T-helper 2 cell treated with Interferon-gamma antibody and Interleukin-4, amounts not matched to agents 5 μg/mL and 100 μg/mL, for 36 hours (primary cell): ENCODE results near the gene CCER1.

Experiments
- DNase-seq: peaks from one replicate; pipeline ENCODE4 v3.0.0; 2021; ENCODE audit warnings: low spot score
- H3K27ac Mint-ChIP-seq: one replicate; pipeline ENCODE4 v1.8.0; 2021; ENCODE audit warnings: mild to moderate bottlenecking, mixed read lengths
- H3K27me3 Mint-ChIP-seq: one replicate; pipeline ENCODE4 v1.8.0; 2021; ENCODE audit warnings: low read depth, mixed read lengths
- H3K36me3 Mint-ChIP-seq: one replicate; pipeline ENCODE4 v1.8.0; 2021; ENCODE audit warnings: low read depth, mixed read lengths
- H3K4me1 Mint-ChIP-seq: one replicate; pipeline ENCODE4 v1.8.0; 2021; ENCODE audit warnings: low read depth, mixed read lengths
- H3K4me3 Mint-ChIP-seq: one replicate; pipeline ENCODE4 v1.8.0; 2022; ENCODE audit warnings: mild to moderate bottlenecking, moderate library complexity, mixed read lengths
- H3K9me3 Mint-ChIP-seq: one replicate; pipeline ENCODE4 v1.8.0; 2021; ENCODE audit warnings: mixed read lengths

CCER1 gene

GRCh38 chr12:90958347-90958746, 3.4 kb upstream of the CCER1 start:
- Mint-ChIP-seq H3K27me3 (peaks cover 3% of the 10 kb centered on the region), H3K9me3 (no peaks in the 10 kb centered on the region), H3K27ac (no peak overlapping the region), H3K4me3 (no peak overlapping the region), H3K36me3 (no peaks in the 10 kb centered on the region), H3K4me1 (no peaks in the 10 kb centered on the region)
- DNase-seq: no peak

GRCh38 chr12:90954428-90954827, 548 bp downstream of the CCER1 start:
- H3K27ac Mint-ChIP-seq: no peak overlapping the region

GRCh38 chr12:90953956-90954421, 987 bp downstream of the CCER1 start:
- Mint-ChIP-seq H3K27me3 (peaks cover 3% of the 10 kb centered on the region), H3K9me3 (no peaks in the 10 kb centered on the region), H3K4me3 (no peak overlapping the region), H3K4me1 (no peaks in the 10 kb centered on the region), H3K27ac (no peak overlapping the region), H3K36me3 (no peaks in the 10 kb centered on the region)
- DNase-seq: no peak

More at GRCh38 chr12:90954428-90954827, 548 bp downstream of the CCER1 start:
- Mint-ChIP-seq H3K9me3 (no peaks in the 10 kb centered on the region), H3K4me1 (no peaks in the 10 kb centered on the region), H3K4me3 (no peak overlapping the region), H3K36me3 (no peaks in the 10 kb centered on the region), H3K27me3 (peaks cover 3% of the 10 kb centered on the region)
- DNase-seq: no peak

GRCh38 chr12:90951432-90952105, 3.4 kb downstream of the CCER1 start:
- Mint-ChIP-seq H3K27me3 (peaks cover 3% of the 10 kb centered on the region), H3K27ac (no peak overlapping the region), H3K9me3 (no peaks in the 10 kb centered on the region), H3K4me1 (no peaks in the 10 kb centered on the region), H3K4me3 (no peak overlapping the region), H3K36me3 (no peaks in the 10 kb centered on the region)
- DNase-seq: no peak

GRCh38 chr12:90947869-90948268, 7.1 kb downstream of the CCER1 start:
- Mint-ChIP-seq H3K36me3 (no peaks in the 10 kb centered on the region), H3K9me3 (no peaks in the 10 kb centered on the region), H3K27ac (no peak overlapping the region), H3K4me1 (no peaks in the 10 kb centered on the region), H3K27me3 (no peaks in the 10 kb centered on the region), H3K4me3 (no peak overlapping the region)
- no peak for DNase-seq

- no peaks in the 10 kb centered on the region for H3K9me3 Mint-ChIP-seq
- H3K4me3 Mint-ChIP-seq: no peak overlapping the region
- no peaks in the 10 kb centered on the region for H3K36me3 Mint-ChIP-seq
- no peak overlapping the region for H3K27ac Mint-ChIP-seq
- no peak for DNase-seq
- H3K27me3 Mint-ChIP-seq: no peaks in the 10 kb centered on the region
- peaks cover 2% of the 10 kb centered on the region for H3K4me1 Mint-ChIP-seq
Observed at GRCh38 chr12:90945070-90945649, 9.8 kb downstream of the CCER1 start.

- no peak overlapping the region for H3K4me3 Mint-ChIP-seq
- peaks cover under 1% of the 10 kb centered on the region for H3K36me3 Mint-ChIP-seq
- H3K9me3 Mint-ChIP-seq: no peaks in the 10 kb centered on the region
- peaks cover 2% of the 10 kb centered on the region for H3K4me1 Mint-ChIP-seq
- DNase-seq: no peak
- no peak overlapping the region for H3K27ac Mint-ChIP-seq
- no peaks in the 10 kb centered on the region for H3K27me3 Mint-ChIP-seq
Observed at GRCh38 chr12:90943255-90943654, 11.7 kb downstream of the CCER1 start.

- Mint-ChIP-seq H3K4me1 (peaks cover 17% of the 10 kb centered on the region), H3K9me3 (no peaks in the 10 kb centered on the region), H3K27ac (no peak overlapping the region), H3K4me3 (no peak overlapping the region), H3K36me3 (peaks cover 1% of the 10 kb centered on the region), H3K27me3 (no peaks in the 10 kb centered on the region)
- DNase-seq: no peak
Observed at GRCh38 chr12:90940872-90941499, 14.0 kb downstream of the CCER1 start.

GRCh38 chr12:90939382-90939781, 15.6 kb downstream of the CCER1 start:
- H3K4me1 Mint-ChIP-seq: peaks cover 24% of the 10 kb centered on the region
- no peak overlapping the region for H3K27ac Mint-ChIP-seq
- peaks cover 2% of the 10 kb centered on the region for H3K27me3 Mint-ChIP-seq
- no peak overlapping the region for H3K4me3 Mint-ChIP-seq
- no peaks in the 10 kb centered on the region for H3K9me3 Mint-ChIP-seq
- no peak for DNase-seq
- H3K36me3 Mint-ChIP-seq: peaks cover 1% of the 10 kb centered on the region

- H3K36me3 Mint-ChIP-seq: peaks cover 1% of the 10 kb centered on the region
- H3K9me3 Mint-ChIP-seq: no peaks in the 10 kb centered on the region
- DNase-seq: no peak
- peaks cover 7% of the 10 kb centered on the region for H3K27me3 Mint-ChIP-seq
- no peak overlapping the region for H3K27ac Mint-ChIP-seq
- H3K4me1 Mint-ChIP-seq: peaks cover 24% of the 10 kb centered on the region
- no peak overlapping the region for H3K4me3 Mint-ChIP-seq
Observed at GRCh38 chr12:90938451-90938850, 16.5 kb downstream of the CCER1 start.

GRCh38 chr12:90937651-90938050, 17.3 kb downstream of the CCER1 start:
- Mint-ChIP-seq H3K4me3 (peak overlapping the region; percentile 12), H3K36me3 (peaks cover 1% of the 10 kb centered on the region)

GRCh38 chr12:90936230-90937005, 18.6 kb downstream of the CCER1 start:
- H3K4me1 Mint-ChIP-seq: peaks cover 24% of the 10 kb centered on the region
- H3K27me3 Mint-ChIP-seq: peaks cover 7% of the 10 kb centered on the region
- H3K36me3 Mint-ChIP-seq: peaks cover 1% of the 10 kb centered on the region
- H3K27ac Mint-ChIP-seq: no peak overlapping the region
- DNase-seq: no peak
- no peaks in the 10 kb centered on the region for H3K9me3 Mint-ChIP-seq
- no peak overlapping the region for H3K4me3 Mint-ChIP-seq

More at GRCh38 chr12:90937651-90938050, 17.3 kb downstream of the CCER1 start:
- DNase-seq: no peak
- no peaks in the 10 kb centered on the region for H3K9me3 Mint-ChIP-seq
- H3K27ac Mint-ChIP-seq: no peak overlapping the region
- H3K4me1 Mint-ChIP-seq: peaks cover 24% of the 10 kb centered on the region
- peaks cover 7% of the 10 kb centered on the region for H3K27me3 Mint-ChIP-seq

GRCh38 chr12:90925562-90925961, 29.4 kb downstream of the CCER1 start:
- H3K9me3 Mint-ChIP-seq: peaks cover 12% of the 10 kb centered on the region
- no peaks in the 10 kb centered on the region for H3K36me3 Mint-ChIP-seq
- DNase-seq: no peak
- no peak overlapping the region for H3K4me3 Mint-ChIP-seq
- H3K4me1 Mint-ChIP-seq: no peaks in the 10 kb centered on the region
- H3K27me3 Mint-ChIP-seq: peaks cover 4% of the 10 kb centered on the region
- no peak overlapping the region for H3K27ac Mint-ChIP-seq

- no peaks in the 10 kb centered on the region for H3K4me1 Mint-ChIP-seq
- no peak overlapping the region for H3K4me3 Mint-ChIP-seq
- H3K9me3 Mint-ChIP-seq: peaks cover 6% of the 10 kb centered on the region
- no peak for DNase-seq
- peaks cover 4% of the 10 kb centered on the region for H3K27me3 Mint-ChIP-seq
- H3K27ac Mint-ChIP-seq: no peak overlapping the region
- no peaks in the 10 kb centered on the region for H3K36me3 Mint-ChIP-seq
Observed at GRCh38 chr12:90924406-90924805, 30.6 kb downstream of the CCER1 start.
